Measurements from ENCODE around the gene CERCAM.

DNA sequence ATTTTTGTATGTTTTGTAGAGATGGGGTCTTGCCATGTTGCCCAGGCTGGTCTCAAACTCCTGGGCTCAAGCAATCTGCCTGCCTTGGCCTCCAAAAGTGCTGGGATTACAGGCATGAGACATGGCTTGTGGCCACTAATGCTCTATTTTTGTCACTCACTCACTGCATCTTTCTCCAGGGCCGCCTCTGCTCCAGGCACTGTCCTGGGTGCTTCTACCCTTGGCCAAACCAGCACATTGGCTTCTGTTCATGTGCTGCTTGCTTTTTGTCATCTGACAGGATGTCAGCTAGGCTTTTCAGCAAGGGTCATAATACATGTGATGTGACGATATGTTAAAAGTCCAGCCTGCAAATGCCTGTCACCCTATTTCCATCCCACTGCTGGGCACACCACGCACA, 38.4 kb downstream of the CERCAM start:
- TF ChIP-seq POLR2A (IDR thresholded peaks at IDR 0.05; ENCODE audit: low read length) (no peak), GATA1 (IDR thresholded peaks at IDR 0.05; ENCODE audit: low read depth, low read length) (no peak)

Data from erythroblast (primary cell).